OCI-M2 (cell line): ENCODE data around the gene KLK14.

ENCODE experiments used
- DNase-seq: peaks from one replicate; lab custom pipeline; 2025; ENCODE audit not compliant: unreplicated experiment; lab: John Stamatoyannopoulos, UW

Gene KLK14, protein sequence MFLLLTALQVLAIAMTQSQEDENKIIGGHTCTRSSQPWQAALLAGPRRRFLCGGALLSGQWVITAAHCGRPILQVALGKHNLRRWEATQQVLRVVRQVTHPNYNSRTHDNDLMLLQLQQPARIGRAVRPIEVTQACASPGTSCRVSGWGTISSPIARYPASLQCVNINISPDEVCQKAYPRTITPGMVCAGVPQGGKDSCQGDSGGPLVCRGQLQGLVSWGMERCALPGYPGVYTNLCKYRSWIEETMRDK

DNA sequence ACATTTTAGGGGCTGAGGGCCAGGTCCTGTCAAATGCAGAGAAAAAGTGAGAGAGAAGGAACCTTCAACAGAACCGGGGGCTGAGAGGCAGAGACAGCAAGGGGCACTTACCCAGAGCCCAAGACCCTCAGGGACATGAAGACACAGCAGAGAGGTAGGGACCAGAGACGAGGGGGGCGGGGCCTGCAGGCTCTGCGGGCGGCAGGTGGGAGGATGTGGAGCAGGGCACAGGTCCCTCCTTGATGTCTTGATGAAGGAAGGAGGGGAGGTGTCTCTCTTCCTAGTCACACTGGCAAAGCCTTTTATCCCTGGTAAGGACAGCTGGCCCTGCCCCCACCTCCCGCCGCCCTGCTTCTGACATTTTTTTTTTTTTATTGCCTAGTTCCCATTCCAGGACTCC is at the start of gene KLK14:
Gene KLK14 (minus strand): TSS at position 277 of the 400 bp plus-strand sequence. CDS start 273 bp downstream, at position 4.
- DNase-seq = no peak

DNA sequence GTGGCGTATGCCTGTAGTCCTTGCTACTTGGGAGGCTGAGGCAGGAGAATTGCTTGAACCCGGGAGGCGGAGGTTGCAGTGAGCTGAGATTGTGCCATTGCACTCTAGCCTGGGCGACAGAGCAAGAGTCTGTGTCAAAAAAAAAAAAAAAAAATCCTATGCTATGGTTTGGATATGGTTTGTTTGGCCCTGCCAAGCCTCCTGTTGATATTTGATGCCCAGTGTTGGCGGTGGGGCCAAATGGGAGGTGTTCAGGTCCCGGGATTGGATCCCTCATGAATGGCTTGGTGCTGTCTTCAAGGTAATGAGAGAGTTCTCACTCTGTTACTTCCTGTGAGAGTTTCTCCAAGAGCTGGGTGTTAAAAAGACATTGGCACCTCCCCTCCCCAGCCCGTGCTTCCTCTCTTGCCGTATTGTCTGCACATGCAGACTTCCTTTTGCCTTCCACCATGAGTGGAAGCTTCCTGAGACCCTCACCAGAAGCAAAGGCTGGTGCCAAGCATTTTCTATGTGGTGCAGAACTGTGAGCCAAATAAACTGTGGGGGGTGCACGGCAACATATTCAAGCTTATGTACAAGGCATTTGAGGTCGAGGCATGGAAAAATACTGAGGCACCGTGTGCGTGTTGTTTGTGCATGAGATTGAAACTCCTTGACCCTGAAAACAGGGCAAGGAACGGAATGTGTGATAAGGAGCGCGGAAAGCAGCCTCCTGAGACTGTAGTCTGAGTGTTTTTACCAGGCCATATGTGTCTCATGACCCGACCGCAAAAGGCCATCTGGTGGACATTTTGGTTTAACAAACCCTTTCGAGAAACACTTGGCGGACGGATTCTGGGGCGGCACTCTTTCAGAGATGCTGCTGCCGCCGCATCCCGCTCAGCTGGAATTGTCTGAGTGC is 49.3 kb upstream of the KLK14 start:
- DNase-seq = peak; percentile 36

DNA sequence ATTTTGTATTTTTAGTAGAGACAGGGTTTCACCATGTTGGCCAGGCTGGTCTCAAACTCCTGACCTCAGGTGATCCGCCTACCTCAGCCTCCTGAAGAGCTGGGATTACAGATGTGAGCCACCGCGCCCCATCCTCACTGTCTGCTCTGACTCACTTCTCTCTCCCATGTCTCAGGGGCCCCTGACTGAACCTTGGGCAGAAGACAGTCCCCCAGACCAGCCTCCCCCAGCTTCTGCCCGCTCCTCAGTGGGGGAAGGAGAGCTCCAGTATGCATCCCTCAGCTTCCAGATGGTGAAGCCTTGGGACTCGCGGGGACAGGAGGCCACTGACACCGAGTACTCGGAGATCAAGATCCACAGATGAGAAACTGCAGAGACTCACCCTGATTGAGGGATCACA is 47.0 kb upstream of the KLK14 start:
- no peak for DNase-seq

DNA sequence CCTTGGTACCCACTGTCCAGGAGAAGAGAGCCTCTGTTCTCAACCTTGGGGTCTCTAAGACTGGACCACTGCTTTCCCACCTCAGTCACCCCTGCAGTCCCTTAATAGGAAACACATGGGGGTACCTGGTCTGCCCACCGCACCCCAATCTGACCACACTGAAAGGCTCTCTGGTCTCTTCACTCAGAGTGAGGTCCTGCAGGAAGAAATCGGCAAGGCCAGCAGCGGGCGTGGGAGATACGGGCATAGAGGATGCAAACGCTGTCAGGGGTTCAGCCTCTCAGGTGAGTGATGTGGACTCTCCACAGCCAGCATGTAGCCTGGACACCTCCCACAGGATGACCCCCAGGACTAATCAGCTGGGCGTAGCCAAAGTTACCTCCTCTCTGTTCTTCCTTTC is 45.5 kb upstream of the KLK14 start:
- DNase-seq = no peak

DNA sequence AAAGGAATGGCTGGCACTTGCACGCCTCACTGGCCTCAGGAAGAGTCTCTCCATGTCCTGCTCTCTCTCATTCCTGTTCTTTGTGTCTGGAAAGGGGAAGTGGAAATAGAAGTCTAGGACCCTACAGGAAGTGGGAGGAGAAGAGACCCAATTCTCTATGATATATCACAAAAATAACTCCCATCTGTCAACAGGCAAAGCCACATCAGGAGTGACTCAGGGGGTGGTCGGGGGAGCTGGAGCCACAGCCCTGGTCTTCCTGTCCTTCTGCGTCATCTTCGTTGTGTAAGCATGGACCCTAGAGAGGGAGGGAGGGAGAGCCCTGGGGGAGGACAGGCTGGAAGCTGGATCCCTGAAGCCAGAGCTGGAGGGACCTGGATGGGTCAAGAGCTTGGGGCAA is 45.1 kb upstream of the KLK14 start:
- peak; percentile 66 for DNase-seq

DNA sequence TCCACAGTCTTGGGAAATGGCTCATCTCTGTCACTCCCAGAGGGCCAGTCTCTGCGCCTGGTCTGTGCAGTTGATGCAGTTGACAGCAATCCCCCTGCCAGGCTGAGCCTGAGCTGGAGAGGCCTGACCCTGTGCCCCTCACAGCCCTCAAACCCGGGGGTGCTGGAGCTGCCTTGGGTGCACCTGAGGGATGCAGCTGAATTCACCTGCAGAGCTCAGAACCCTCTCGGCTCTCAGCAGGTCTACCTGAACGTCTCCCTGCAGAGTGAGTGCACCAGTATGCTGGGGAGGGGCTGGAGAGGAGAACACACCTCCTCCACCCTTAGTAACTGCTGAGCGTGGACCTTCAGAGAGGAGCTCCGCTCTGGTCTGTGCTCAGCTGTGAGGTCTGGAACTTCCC is 44.3 kb upstream of the KLK14 start:
- no peak for DNase-seq

DNA sequence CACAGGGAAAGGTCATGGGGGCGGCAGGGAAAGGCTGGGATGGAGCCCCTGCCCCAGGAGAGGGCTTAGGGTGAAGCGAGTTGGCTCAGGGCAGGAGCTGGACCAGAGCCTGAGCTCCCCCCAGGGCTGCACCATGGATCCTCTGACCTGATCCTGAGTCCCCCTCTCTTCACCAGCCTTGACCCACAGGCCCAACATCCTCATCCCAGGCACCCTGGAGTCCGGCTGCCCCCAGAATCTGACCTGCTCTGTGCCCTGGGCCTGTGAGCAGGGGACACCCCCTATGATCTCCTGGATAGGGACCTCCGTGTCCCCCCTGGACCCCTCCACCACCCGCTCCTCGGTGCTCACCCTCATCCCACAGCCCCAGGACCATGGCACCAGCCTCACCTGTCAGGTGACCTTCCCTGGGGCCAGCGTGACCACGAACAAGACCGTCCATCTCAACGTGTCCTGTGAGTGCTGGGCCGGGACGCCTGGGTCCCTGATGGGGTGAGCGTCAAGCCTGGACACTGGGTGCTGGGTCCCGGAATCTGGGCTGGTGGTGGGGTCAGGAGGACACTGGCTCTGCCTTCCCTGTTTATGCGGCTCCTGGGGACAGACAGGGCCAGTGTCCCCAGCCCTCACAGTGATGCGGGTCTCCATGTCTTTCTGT is 42.9 kb upstream of the KLK14 start:
- DNase-seq = no peak

DNA sequence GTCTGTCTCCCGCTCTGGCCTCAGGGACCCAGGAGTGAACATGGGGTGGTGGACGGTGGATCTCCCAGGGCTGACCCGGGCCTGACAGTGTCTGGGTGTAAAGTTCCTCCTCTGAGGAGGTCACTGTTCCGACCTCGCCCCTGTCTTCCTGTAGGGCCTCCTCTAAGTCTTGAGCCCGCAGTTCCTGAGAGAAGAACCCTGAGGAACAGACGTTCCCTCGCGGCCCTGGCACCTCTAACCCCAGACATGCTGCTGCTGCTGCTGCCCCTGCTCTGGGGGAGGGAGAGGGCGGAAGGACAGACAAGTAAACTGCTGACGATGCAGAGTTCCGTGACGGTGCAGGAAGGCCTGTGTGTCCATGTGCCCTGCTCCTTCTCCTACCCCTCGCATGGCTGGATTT is 42.0 kb upstream of the KLK14 start, which contains the start of gene SIGLEC9:
Gene SIGLEC9 (plus strand): TSS at position 178 of the 400 bp plus-strand sequence. CDS start 69 bp downstream, at position 247.
- no peak for DNase-seq

DNA sequence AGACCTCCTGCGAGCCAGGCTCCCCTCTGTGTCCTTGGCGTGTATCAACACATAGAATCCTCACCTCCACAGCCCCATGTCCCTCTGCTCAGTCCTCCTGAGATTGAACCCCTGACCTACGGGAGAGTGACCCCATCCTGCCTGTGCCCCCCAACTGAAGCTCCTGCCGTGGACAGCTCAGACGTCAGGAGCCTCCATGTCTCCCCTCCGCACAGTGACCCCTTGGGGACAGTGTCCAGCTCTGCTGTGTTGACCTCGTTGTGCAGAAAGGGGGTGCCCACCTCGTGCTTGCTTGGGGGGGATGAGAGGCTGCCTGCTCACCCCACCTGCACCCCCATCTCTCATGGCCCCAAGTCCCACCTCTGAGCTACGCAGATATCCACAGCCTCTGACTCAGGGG is 41.5 kb upstream of the KLK14 start:
- no peak for DNase-seq

DNA sequence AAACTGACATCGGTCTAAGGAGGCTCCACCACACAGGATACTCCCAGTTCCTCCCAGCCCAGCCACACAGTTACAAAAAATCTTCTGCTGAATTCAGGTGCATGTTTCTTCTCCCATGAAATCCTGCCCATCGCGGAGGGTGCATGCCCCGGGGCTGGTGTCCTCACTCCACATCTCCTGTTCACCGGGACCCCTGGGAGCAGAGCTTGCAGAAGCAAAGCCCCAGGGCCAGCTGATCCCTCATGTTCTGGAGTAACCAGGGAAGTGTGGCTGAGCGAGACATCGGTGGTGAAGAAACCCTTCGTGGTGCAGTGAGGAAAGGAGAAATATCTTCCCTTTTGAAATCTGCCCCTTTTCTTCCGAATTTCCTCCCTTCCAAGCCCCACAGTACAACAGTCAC is 41.1 kb upstream of the KLK14 start:
- DNase-seq = no peak

DNA sequence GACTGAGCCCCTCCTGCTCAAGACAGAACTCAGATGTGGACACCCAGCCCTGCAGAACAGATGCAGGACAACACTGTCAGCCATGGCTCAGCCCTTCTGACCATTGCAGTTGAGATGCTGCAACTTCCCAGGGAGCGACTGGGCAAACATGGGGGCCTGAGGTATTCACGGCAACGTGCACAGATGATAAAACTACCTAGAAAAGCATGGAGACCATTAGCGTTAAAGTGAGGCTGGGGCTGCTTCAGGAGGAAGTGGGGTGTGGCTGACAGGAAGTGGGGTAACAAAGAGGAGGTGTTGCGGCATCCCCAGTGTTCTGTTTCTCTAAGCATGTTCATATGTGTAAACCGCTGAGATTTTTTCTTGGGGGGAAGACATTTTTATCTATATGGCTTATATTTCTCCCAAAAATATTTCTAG is 40.7 kb upstream of the KLK14 start:
- no peak for DNase-seq

DNA sequence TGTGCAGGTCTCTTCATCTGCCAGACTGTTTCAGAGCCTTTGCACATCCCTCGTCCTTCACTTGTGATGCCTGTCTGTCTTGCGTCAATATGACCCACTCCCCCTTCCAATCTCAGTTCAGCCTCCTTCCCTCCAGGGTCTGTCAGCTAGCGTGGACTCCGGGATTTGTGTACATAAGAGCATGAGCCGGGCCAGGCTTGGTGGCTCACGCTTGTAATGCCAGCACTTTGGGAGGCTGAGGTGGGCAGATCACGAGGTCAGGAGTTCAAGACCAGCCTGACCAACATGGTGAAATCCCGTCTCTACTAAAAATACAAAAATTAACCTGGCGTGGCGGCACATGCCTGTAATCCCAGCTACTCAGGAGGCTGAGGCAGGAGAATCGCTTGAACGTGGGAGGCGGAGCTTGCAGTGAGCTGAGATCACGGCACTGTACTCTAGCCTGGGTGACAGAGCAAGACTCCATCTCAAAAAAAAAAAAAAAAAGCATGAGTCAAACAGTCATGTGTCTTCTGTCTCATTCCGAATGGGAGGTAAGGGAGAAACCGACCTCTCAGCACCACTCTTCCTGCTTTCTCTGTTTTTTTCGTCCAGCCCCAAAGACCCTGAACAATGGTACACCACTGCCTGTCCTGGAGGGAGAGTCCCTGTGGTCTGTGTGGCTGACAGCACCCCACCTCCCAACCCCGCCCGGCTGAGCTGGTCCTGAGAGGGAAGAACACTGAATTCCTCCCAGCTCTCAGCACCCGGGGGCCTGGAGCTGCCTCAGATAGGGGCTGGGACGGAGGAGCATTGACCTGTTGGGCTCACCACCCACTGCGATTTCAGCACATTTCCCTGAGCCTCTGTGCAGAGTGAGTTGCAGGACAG is 39.7 kb upstream of the KLK14 start:
- DNase-seq = no peak

DNA sequence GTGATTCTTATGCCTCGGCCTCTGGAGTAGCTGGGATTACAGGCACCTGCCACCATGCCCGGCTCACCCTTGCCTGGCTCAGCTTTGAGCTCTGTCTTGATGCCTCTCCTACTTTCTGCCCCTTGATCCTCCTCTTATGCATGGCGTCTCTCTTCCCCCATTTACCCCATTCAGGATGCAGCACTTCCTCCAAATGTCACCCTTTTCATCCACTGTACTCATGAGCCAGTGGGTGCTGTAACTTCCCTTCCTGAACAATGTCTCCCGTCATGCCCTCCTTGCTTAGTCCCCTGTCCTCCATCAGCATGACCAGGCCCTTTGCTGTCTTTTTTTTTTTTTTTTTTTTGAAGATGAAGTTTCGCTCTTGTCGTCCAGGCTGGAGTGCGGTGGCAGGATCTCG is 38.6 kb upstream of the KLK14 start:
- no peak for DNase-seq

DNA sequence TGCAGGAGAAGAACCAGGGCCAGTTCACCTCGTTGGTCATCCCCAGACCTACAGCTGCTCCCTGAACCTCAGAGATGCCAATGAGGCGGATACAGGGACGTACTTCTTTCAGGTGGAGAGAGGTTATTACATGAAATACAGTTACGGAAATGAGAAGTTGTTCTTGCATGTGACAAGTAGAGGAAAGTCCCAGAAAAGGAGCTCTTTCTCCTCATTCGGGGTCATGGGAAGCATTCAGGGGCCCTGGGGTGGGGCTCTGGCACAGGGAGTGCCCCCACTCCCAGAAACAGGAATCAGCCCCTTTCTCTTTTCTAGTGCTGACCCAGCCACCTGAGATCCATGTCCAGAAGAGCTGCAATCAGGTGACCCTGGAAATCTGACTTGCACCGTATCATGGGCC is 37.5 kb upstream of the KLK14 start:
- DNase-seq = no peak

DNA sequence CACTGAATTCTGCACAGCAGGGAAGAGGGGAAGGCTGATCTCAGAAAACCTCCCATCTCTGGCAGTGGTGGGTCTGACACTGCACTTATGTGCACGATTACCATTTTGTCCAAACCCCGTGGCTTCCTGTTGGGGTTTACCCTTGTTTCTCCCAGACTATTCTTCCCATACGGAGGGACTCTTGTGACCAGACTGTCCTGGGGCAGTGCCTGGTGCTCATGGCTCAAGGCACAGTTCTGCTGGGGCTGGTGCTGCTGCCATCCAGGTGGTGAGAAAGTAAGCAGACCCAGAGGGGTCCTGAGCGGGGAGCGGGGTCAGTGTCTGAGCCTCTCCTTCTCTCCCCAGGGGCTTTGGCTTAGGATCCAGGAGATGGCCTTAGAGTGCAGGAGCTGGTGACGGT is 36.9 kb upstream of the KLK14 start:
- DNase-seq = no peak

DNA sequence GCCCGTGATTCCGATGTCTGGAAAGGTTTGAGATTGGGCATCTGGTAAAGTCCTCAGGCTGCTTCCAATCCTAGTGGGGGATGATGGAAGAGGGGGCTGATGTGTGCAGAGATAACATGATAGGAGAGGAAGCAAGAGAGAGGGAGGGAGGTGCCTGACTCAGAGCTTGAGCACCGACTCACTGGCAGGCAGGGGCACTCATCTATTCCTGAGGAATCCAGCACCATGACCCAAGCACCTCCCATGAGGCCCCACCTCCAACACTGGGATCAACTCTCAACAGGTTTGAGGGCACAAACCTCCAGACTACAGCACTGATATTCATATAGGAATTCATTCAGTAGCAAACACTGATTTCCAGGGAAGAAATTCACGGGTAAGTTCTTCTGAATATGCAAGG is 36.4 kb upstream of the KLK14 start:
- no peak for DNase-seq

DNA sequence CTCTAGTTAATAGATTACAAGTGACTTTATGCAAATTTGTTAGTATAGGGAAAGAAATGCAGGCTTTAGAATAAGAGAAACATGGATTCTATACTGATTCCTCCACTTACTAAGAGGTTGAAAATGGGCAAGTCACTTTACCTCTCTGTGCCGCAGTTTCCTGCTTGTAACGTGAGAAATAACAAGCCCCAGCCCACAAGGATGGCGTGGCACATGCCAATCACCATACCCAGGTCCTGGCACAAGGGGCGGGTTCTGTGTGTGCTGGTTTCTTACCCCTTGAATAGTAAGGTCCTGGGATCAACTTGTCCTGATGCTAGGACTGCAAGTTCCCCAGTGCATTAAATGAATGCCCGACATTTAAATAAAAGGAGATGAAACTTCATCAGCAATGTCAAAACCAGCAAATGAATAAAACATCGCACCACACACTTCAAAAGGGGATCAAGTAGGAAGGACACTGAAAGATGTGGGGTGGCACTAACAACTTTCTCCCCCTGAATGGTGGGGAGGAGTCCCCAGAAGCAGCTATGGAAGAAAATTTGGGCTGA is 34.1 kb upstream of the KLK14 start:
- no peak for DNase-seq

DNA sequence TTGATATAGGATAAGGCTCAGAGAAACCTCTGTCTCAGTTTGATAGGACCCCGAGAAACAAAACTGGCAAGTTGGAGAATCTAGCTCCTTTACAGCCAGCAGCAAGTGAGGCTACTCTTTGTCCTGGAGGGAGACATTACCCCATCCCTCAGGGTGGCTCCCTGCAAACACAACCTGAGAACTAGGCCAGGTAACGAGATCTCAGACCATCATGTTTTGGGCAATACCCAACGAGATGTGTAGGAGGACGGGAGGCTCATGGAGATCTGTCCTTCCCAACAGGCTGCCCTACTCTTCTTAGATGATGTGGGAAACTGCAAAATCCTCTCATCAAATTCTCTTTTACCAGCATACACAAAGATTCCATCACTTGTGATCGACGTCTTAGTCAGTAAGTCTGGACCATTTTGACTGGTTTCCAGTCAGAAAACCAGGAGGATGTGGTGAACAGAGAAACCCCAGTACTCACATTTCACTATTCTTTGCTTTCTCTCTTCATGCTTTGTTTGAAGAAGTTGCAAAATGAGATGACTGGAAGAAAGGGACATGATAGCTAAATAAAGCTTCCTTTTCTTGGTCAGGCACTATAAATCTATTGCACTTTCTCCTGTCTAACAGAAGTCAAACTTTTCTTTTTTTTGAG is 31.5 kb upstream of the KLK14 start:
- no peak for DNase-seq

DNA sequence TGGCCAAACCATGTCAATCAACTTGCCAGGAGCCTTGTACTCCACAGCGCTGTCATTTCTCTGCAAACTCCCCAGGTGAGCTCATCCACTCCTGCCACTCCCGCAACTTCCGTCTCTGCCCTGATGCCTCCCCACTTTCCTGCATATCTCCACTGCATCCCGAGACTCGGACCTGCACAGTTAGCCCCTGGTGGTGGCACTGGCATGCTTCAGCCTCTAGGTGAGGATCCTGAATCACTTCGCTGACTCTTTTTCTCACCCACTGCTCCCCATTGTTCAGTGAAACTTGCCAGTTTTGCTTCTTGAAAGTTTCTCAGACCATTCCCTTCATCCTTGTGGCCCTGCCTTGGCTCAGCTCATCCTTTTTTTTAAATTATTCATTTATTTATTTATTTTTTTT is 28.9 kb upstream of the KLK14 start:
- DNase-seq = no peak

DNA sequence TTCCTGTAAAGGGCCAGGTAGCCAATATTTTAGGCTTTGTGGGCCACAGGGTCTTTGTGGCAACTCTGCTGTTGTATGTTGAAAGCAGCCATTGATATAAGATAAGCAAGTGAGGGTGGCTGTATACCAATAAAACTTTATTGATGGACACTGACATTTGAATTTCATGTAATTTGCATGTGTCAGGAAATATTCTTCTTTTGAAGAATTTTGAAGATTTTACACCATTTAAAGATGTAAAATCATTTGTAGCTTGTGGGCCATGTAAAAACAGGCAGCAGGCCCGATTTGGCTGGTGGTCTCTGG is 27.9 kb upstream of the KLK14 start:
- no peak for DNase-seq
